ENCODE data around the gene ANKMY2.

The ANKMY2 gene

DNA sequence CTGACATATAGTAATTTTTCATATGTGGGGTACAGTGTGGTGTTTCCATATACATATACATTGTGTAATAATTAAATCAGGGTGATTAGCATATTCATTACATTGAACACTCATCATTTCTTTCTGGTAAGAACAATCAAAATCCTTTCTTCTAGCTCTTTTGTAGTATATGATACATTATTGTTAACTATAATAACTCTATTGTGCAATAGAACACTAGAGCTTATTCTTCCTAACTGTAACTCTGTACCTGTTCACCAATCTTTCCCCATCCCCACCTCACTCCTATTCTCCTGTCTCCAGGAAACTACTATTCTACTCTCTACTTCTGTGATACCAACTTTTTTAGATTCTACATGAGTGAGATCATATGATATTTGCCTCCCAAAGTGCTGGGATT is 9.8 kb upstream of the ANKMY2 start:
- H3K27ac ChIP-seq (ENCODE audit: low read depth, low read length, poor library complexity, severe bottlenecking) = no peak overlapping the region
- peaks cover 36% of the 10 kb centered on the region for H3K36me3 ChIP-seq (ENCODE audit: insufficient read depth, low read length)
- no peak overlapping the region for H3K9ac ChIP-seq (ENCODE audit: low read length)
- H3K9me3 ChIP-seq (ENCODE audit: low read length) = no peaks in the 10 kb centered on the region
- H3K79me2 ChIP-seq (ENCODE audit: insufficient read depth, low read length) = peaks cover 99% of the 10 kb centered on the region
- H2AFZ ChIP-seq (ENCODE audit: low read length) = no peak overlapping the region
- H3K27me3 ChIP-seq (ENCODE audit: insufficient read depth, low read length) = no peaks in the 10 kb centered on the region
- H3K4me3 ChIP-seq (ENCODE audit: low read depth, low read length, poor library complexity, severe bottlenecking) = no peak overlapping the region
- H3F3A ChIP-seq (ENCODE audit: insufficient read depth, low read length) = no peaks in the 10 kb centered on the region
- H3K4me2 ChIP-seq (ENCODE audit: low read length) = no peak overlapping the region
- no peaks in the 10 kb centered on the region for H3K4me1 ChIP-seq (ENCODE audit: insufficient read depth, low read length, severe bottlenecking)
- no peak for TF ChIP-seq EZH2 (IDR thresholded peaks at IDR 0.05; ENCODE audit: borderline replicate concordance, low read length)
- TF ChIP-seq, protein P1, sequence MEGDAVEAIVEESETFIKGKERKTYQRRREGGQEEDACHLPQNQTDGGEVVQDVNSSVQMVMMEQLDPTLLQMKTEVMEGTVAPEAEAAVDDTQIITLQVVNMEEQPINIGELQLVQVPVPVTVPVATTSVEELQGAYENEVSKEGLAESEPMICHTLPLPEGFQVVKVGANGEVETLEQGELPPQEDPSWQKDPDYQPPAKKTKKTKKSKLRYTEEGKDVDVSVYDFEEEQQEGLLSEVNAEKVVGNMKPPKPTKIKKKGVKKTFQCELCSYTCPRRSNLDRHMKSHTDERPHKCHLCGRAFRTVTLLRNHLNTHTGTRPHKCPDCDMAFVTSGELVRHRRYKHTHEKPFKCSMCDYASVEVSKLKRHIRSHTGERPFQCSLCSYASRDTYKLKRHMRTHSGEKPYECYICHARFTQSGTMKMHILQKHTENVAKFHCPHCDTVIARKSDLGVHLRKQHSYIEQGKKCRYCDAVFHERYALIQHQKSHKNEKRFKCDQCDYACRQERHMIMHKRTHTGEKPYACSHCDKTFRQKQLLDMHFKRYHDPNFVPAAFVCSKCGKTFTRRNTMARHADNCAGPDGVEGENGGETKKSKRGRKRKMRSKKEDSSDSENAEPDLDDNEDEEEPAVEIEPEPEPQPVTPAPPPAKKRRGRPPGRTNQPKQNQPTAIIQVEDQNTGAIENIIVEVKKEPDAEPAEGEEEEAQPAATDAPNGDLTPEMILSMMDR (IDR thresholded peaks at IDR 0.05; ENCODE audit: low read length) = no peak
- peaks cover 3% of the 10 kb centered on the region for H4K20me1 ChIP-seq (ENCODE audit: insufficient read depth, low read length)
- H3K9me2 ChIP-seq (ENCODE audit: low read depth, low read length) = no peaks in the 10 kb centered on the region

GRCh38 chr7:16652888-16653287 is 7.3 kb upstream of the ANKMY2 start:
- Histone ChIP-seq H3F3A (ENCODE audit: insufficient read depth, low read length) (no peaks in the 10 kb centered on the region), H3K4me1 (ENCODE audit: insufficient read depth, low read length, severe bottlenecking) (peaks cover 18% of the 10 kb centered on the region), H3K79me2 (ENCODE audit: insufficient read depth, low read length) (peaks cover 100% of the 10 kb centered on the region), H3K4me2 (ENCODE audit: low read length) (no peak overlapping the region), H3K27me3 (ENCODE audit: insufficient read depth, low read length) (no peaks in the 10 kb centered on the region), H4K20me1 (ENCODE audit: insufficient read depth, low read length) (peaks cover 6% of the 10 kb centered on the region), H3K36me3 (ENCODE audit: insufficient read depth, low read length) (peaks cover 52% of the 10 kb centered on the region), H3K27ac (ENCODE audit: low read depth, low read length, poor library complexity, severe bottlenecking) (no peak overlapping the region), H3K4me3 (ENCODE audit: low read depth, low read length, poor library complexity, severe bottlenecking) (no peak overlapping the region), H3K9me3 (ENCODE audit: low read length) (no peaks in the 10 kb centered on the region), H3K9me2 (ENCODE audit: low read depth, low read length) (no peaks in the 10 kb centered on the region), H3K9ac (ENCODE audit: low read length) (no peak overlapping the region), H2AFZ (ENCODE audit: low read length) (no peak overlapping the region)
- no peak for TF ChIP-seq EZH2 (IDR thresholded peaks at IDR 0.05; ENCODE audit: borderline replicate concordance, low read length)
- TF ChIP-seq, protein P1 (IDR thresholded peaks at IDR 0.05; ENCODE audit: low read length) = no peak

GRCh38 chr7:16652240-16652583 is 6.7 kb upstream of the ANKMY2 start:
- Histone ChIP-seq H2AFZ (ENCODE audit: low read length) (no peak overlapping the region), H3K36me3 (ENCODE audit: insufficient read depth, low read length) (peaks cover 46% of the 10 kb centered on the region), H3K9ac (ENCODE audit: low read length) (no peak overlapping the region), H4K20me1 (ENCODE audit: insufficient read depth, low read length) (peaks cover 6% of the 10 kb centered on the region), H3K4me1 (ENCODE audit: insufficient read depth, low read length, severe bottlenecking) (peaks cover 24% of the 10 kb centered on the region), H3K9me3 (ENCODE audit: low read length) (no peaks in the 10 kb centered on the region), H3K9me2 (ENCODE audit: low read depth, low read length) (no peaks in the 10 kb centered on the region), H3K27ac (ENCODE audit: low read depth, low read length, poor library complexity, severe bottlenecking) (no peak overlapping the region), H3K27me3 (ENCODE audit: insufficient read depth, low read length) (no peaks in the 10 kb centered on the region), H3K4me3 (ENCODE audit: low read depth, low read length, poor library complexity, severe bottlenecking) (no peak overlapping the region), H3K79me2 (ENCODE audit: insufficient read depth, low read length) (peaks cover 100% of the 10 kb centered on the region), H3K4me2 (ENCODE audit: low read length) (no peak overlapping the region), H3F3A (ENCODE audit: insufficient read depth, low read length) (no peaks in the 10 kb centered on the region)
- TF ChIP-seq, protein P1 (IDR thresholded peaks at IDR 0.05; ENCODE audit: low read length) = no peak
- TF ChIP-seq EZH2 (IDR thresholded peaks at IDR 0.05; ENCODE audit: borderline replicate concordance, low read length) = no peak

Measured in OCI-LY1 (cell line).